Colonic mucosa (tissue), 4 donors: ENCODE measurements around the gene TECR. TPM values are rescaled to one million over a fixed set of nuclear protein-coding genes. Genes with fewer than 3 reads are reported as not detected.
A peak's percentile ranks its signal among the peaks of the same experiment; 100 is the strongest.

Experiments
- DNase-seq: peaks from one replicate; pipeline ENCODE4 v3.0.0-alpha.2; 2020
- H3K27ac ChIP-seq: fragments of 200-600 bp; one replicate; pipeline ENCODE4 v1.8.0; 2021
- H3K27me3 ChIP-seq: fragments of 200-600 bp; one replicate; pipeline ENCODE4 v1.8.0; 2021
- H3K36me3 ChIP-seq: fragments of 200-600 bp; one replicate; pipeline ENCODE4 v1.8.0; 2021
- H3K4me1 ChIP-seq: fragments of 200-600 bp; one replicate; pipeline ENCODE4 v1.8.0; 2021; ENCODE audit warnings: mild to moderate bottlenecking
- H3K4me3 ChIP-seq: fragments of 200-600 bp; one replicate; pipeline ENCODE4 v1.8.0; 2021
- H3K9ac ChIP-seq, 2 donors: one replicate each; pipeline ENCODE4 v1.7.0; 2013; ENCODE audit warnings: control low read depth in 2 of 2, low read depth in 2 of 2, low read length in 2 of 2
- H3K9me3 ChIP-seq: fragments of 200-600 bp; one replicate; pipeline ENCODE4 v1.8.0; 2021
- CTCF ChIP-seq: fragments of 200-600 bp; IDR thresholded peaks from one replicate; pipeline ENCODE4 v1.8.0; 2022; ENCODE audit warnings: antibody characterized with exemption, mild to moderate bottlenecking
- intact Hi-C: fragments of 100-400 bp; cut with DNase I; formaldehyde crosslinking; loops from one replicate; pipeline ENCODE4 v1.14.1; 2022
- total RNA-seq, 2 donors: library from RNA; stranded (reverse); fragmentation: NEBNext Ultra II Directional in 1 of 2; extraction: Animal tissue kit (Norgen Biotek cat#: 25700) in 1 of 2; gene quantifications; one replicate each; pipeline ENCODE4 v1.2.1, GENCODE V29; 2021
- donor health status: healthy.
- donor health status: DM: no; HTN: no; CAD: no.
- donor health status: DM: no; HTN: no; CAD: no.

Gene TECR
- total RNA-seq, 2 donors from 2014 or later: 136 to 201 TPM

- DNase-seq: no peak
- Histone ChIP-seq H3K36me3 (no peaks in the 10 kb centered on the region), H3K27ac (no peak overlapping the region), H3K4me1 (peaks cover 6% of the 10 kb centered on the region), H3K9ac (no peak overlapping the region), H3K4me3 (no peak overlapping the region), H3K9me3 (no peaks in the 10 kb centered on the region), H3K27me3 (no peaks in the 10 kb centered on the region)
- TF ChIP-seq CTCF: no peak
- intact Hi-C loops: loop anchor here (10.0 kb wide), 1 partner anchor 53 kb away; the partner anchor contains the start of gene PKN1
Observed at GRCh38 chr19:14487370-14488125, 41.8 kb upstream of the TECR start.

- Histone ChIP-seq H3K36me3 (no peaks in the 10 kb centered on the region), H3K9ac (peak overlapping the region in 1 of 2 donors; percentile 17), H3K27me3 (no peaks in the 10 kb centered on the region), H3K4me3 (no peak overlapping the region), H3K9me3 (no peaks in the 10 kb centered on the region), H3K27ac (peak overlapping the region; percentile 32), H3K4me1 (peaks cover 20% of the 10 kb centered on the region)
- no peak for TF ChIP-seq CTCF
- peak; percentile 32 for DNase-seq
- intact Hi-C loops: no loop called here
Observed at GRCh38 chr19:14492756-14493337, 36.5 kb upstream of the TECR start.

GRCh38 chr19:14494411-14494810, 35.0 kb upstream of the TECR start:
- no peak for TF ChIP-seq CTCF
- H3K9ac ChIP-seq: peak overlapping the region; percentile 46 to 97
- H3K27me3 ChIP-seq: no peaks in the 10 kb centered on the region
- intact Hi-C loops: no loop called here
- no peaks in the 10 kb centered on the region for H3K9me3 ChIP-seq
- peak overlapping the region; percentile 65 for H3K4me3 ChIP-seq
- no peak for DNase-seq
- no peaks in the 10 kb centered on the region for H3K36me3 ChIP-seq
- H3K27ac ChIP-seq: peak overlapping the region; percentile 95
- peaks cover 20% of the 10 kb centered on the region for H3K4me1 ChIP-seq

GRCh38 chr19:14494910-14495671, 34.3 kb upstream of the TECR start:
- H3K9ac ChIP-seq: peak overlapping the region; percentile 57 to 97
- H3K9me3 ChIP-seq: no peaks in the 10 kb centered on the region
- no peak for TF ChIP-seq CTCF
- H3K27ac ChIP-seq: peak overlapping the region; percentile 95
- H3K4me1 ChIP-seq: peaks cover 20% of the 10 kb centered on the region
- intact Hi-C loops: no loop called here
- DNase-seq: peak; percentile 70
- H3K36me3 ChIP-seq: no peaks in the 10 kb centered on the region
- peak overlapping the region; percentile 65 for H3K4me3 ChIP-seq
- H3K27me3 ChIP-seq: no peaks in the 10 kb centered on the region

- Histone ChIP-seq H3K9me3 (no peaks in the 10 kb centered on the region), H3K4me3 (peak overlapping the region; percentile 65), H3K4me1 (peaks cover 20% of the 10 kb centered on the region), H3K9ac (peak overlapping the region; percentile 57 to 97), H3K27me3 (no peaks in the 10 kb centered on the region), H3K27ac (peak overlapping the region; percentile 95), H3K36me3 (no peaks in the 10 kb centered on the region)
- DNase-seq: peak; percentile 59
- intact Hi-C loops: no loop called here
- TF ChIP-seq CTCF: no peak
Observed at GRCh38 chr19:14495672-14496028, 33.7 kb upstream of the TECR start.
